H9 (cell line): ENCODE measurements around the gene CSNK1G1. TPM values are rescaled to one million over a fixed set of nuclear protein-coding genes. Genes with fewer than 3 reads are reported as not detected.
A peak's percentile ranks its signal among the peaks of the same experiment; 100 is the strongest.

Experiments
- DNase-seq: peaks from one replicate; pipeline ENCODE4 v3.0.0-alpha.2; 2017
- H2AFZ ChIP-seq: one replicate; pipeline ENCODE4 v1.6.1; 2013; ENCODE audit warnings: mild to moderate bottlenecking, low read length, control low read depth, moderate library complexity
- H2AK5ac ChIP-seq: 2 replicates; pipeline ENCODE4 v1.6.1; 2013; ENCODE audit warnings: low read length, control low read depth, mixed read lengths; ENCODE audit not compliant: insufficient read length
- H2BK120ac ChIP-seq: one replicate; pipeline ENCODE4 v1.6.1; 2013; ENCODE audit warnings: low read depth, mild to moderate bottlenecking, low read length, control low read depth, inconsistent platforms; ENCODE audit not compliant: poor library complexity, severe bottlenecking
- H2BK12ac ChIP-seq: 2 replicates; pipeline ENCODE4 v1.6.1; 2013; ENCODE audit warnings: low read length, control low read depth, mixed read lengths, low read depth; ENCODE audit not compliant: insufficient read length
- H2BK15ac ChIP-seq: 2 replicates; pipeline ENCODE4 v1.6.1; 2013; ENCODE audit warnings: low read depth, low read length, control low read depth
- H2BK20ac ChIP-seq: one replicate; pipeline ENCODE4 v1.6.1; 2013; ENCODE audit warnings: low read depth, mild to moderate bottlenecking, low read length, control low read depth, inconsistent platforms; ENCODE audit not compliant: poor library complexity, severe bottlenecking
- H2BK5ac ChIP-seq: 2 replicates; pipeline ENCODE4 v1.6.1; 2013; ENCODE audit warnings: low read length, control low read depth, mixed read lengths; ENCODE audit not compliant: insufficient read length
- H3K14ac ChIP-seq: 2 replicates; pipeline ENCODE4 v1.6.1; 2013; ENCODE audit warnings: low read length, control low read depth; ENCODE audit not compliant: insufficient read depth
- H3K18ac ChIP-seq: 2 replicates; pipeline ENCODE4 v1.6.1; 2013; ENCODE audit warnings: low read depth, mild to moderate bottlenecking, mixed read lengths, low read length, control low read depth; ENCODE audit not compliant: insufficient read length
- H3K23ac ChIP-seq: 2 replicates; pipeline ENCODE4 v1.6.1; 2013; ENCODE audit warnings: low read length, control low read depth, mixed read lengths, low read depth; ENCODE audit not compliant: insufficient read length
- H3K23me2 ChIP-seq: 2 replicates; pipeline ENCODE4 v1.6.1; 2013; ENCODE audit warnings: low read depth, mild to moderate bottlenecking, mixed read lengths, low read length, control low read depth; ENCODE audit not compliant: insufficient read length, poor library complexity, severe bottlenecking
- H3K27ac ChIP-seq: 2 replicates; pipeline ENCODE4 v1.5.1; 2013; ENCODE audit warnings: low read length, control low read depth, mixed read lengths, low read depth; ENCODE audit not compliant: insufficient read length
- H3K27me3 ChIP-seq: 2 replicates; pipeline ENCODE4 v1.6.1; 2013; ENCODE audit warnings: low read length, control low read depth, inconsistent platforms; ENCODE audit not compliant: insufficient read depth
- H3K4ac ChIP-seq: 2 replicates; pipeline ENCODE4 v1.6.1; 2013; ENCODE audit warnings: low read depth, mild to moderate bottlenecking, control low read depth, inconsistent platforms, low read length, moderate library complexity
- H3K4me1 ChIP-seq: 2 replicates; pipeline ENCODE4 v1.6.1; 2013; ENCODE audit warnings: low read length, control low read depth, inconsistent platforms; ENCODE audit not compliant: insufficient read depth
- H3K4me2 ChIP-seq: 2 replicates; pipeline ENCODE4 v1.6.1; 2013; ENCODE audit warnings: low read length, control low read depth, mixed read lengths; ENCODE audit not compliant: insufficient read length, insufficient read depth
- H3K56ac ChIP-seq: 2 replicates; pipeline ENCODE4 v1.6.1; 2013; ENCODE audit warnings: low read depth, mild to moderate bottlenecking, mixed read lengths, low read length, control low read depth; ENCODE audit not compliant: insufficient read length
- H3K79me1 ChIP-seq: 2 replicates; pipeline ENCODE4 v1.6.1; 2013; ENCODE audit warnings: low read depth, mild to moderate bottlenecking, moderate library complexity, low read length, control low read depth, inconsistent platforms; ENCODE audit not compliant: insufficient read depth, poor library complexity, severe bottlenecking
- H3K79me2 ChIP-seq: 2 replicates; pipeline ENCODE4 v1.6.1; 2013; ENCODE audit warnings: low read length, control low read depth, inconsistent platforms; ENCODE audit not compliant: insufficient read depth
- H3K9ac ChIP-seq: 2 replicates; pipeline ENCODE4 v1.6.1; 2013; ENCODE audit warnings: low read length, control low read depth, mixed read lengths; ENCODE audit not compliant: insufficient read length; ENCODE audit errors: extremely low read depth
- H3K9me3 ChIP-seq: one replicate; pipeline ENCODE4 v1.6.1; 2013; ENCODE audit warnings: low read depth, low read length, inconsistent platforms; ENCODE audit not compliant: control insufficient read depth
- H3T11ph ChIP-seq: one replicate; pipeline ENCODE4 v1.6.1; 2013; ENCODE audit warnings: mild to moderate bottlenecking, low read length, control low read depth, inconsistent platforms
- H4K20me1 ChIP-seq: one replicate; pipeline ENCODE4 v1.6.1; 2013; ENCODE audit not compliant: control insufficient read depth, insufficient read length, insufficient read depth
- H4K5ac ChIP-seq: 2 replicates; pipeline ENCODE4 v1.6.1; 2013; ENCODE audit warnings: low read depth, mild to moderate bottlenecking, mixed read lengths, low read length, control low read depth; ENCODE audit not compliant: insufficient read length
- H4K8ac ChIP-seq: replicated peaks from 2 replicates; pipeline ENCODE4 v1.6.1; 2013; ENCODE audit warnings: low read length, control low read depth, mixed read lengths, low read depth; ENCODE audit not compliant: insufficient read length
- H4K91ac ChIP-seq: 2 replicates; pipeline ENCODE4 v1.6.1; 2013; ENCODE audit warnings: low read depth, mild to moderate bottlenecking, moderate library complexity, mixed read lengths, low read length, control low read depth; ENCODE audit not compliant: insufficient read length
- H3K27ac Mint-ChIP-seq, 3 experiments: 2 replicates in 2 of 3; 3 replicates in 1 of 3; pipeline ENCODE4 v1.8.0; 2020 to 2021; ENCODE audit warnings: mixed read lengths in 3 of 3, mild to moderate bottlenecking in 1 of 3, moderate library complexity in 1 of 3
- H3K27me3 Mint-ChIP-seq: 2 replicates; pipeline ENCODE4 v1.8.0; 2021; ENCODE audit warnings: low read depth, mild to moderate bottlenecking, moderate library complexity, mixed read lengths
- H3K36me3 Mint-ChIP-seq, 3 experiments: 2 replicates in 2 of 3; 3 replicates in 1 of 3; pipeline ENCODE4 v1.8.0; 2020 to 2021; ENCODE audit warnings: low read depth in 3 of 3, mixed read lengths in 3 of 3; ENCODE audit not compliant: insufficient read depth in 1 of 3
- H3K4me1 Mint-ChIP-seq, 2 experiments: 2 replicates each; pipeline ENCODE4 v1.8.0; 2020; ENCODE audit warnings: mixed read lengths in 2 of 2
- H3K4me3 Mint-ChIP-seq, 2 experiments: 2 replicates in 1 of 2; 3 replicates in 1 of 2; pipeline ENCODE4 v1.8.0; 2020 to 2021; ENCODE audit warnings: mild to moderate bottlenecking in 2 of 2, mixed read lengths in 2 of 2, moderate library complexity in 1 of 2
- H3K9me3 Mint-ChIP-seq, 2 experiments: 2 replicates in 1 of 2; 3 replicates in 1 of 2; pipeline ENCODE4 v1.8.0; 2020; ENCODE audit warnings: mild to moderate bottlenecking in 2 of 2, mixed read lengths in 2 of 2, moderate library complexity in 1 of 2
- WGBS: extraction: QIAGEN DNeasy Blood & Tissue Kit; methylation state at CpG from one replicate; pipeline ENCODE4 v1.1.7; 2013; ENCODE audit warnings: missing lambda C conversion rate, low lambda C conversion rate, mixed read lengths; ENCODE audit not compliant: insufficient read length; ENCODE audit errors: extremely low coverage; 5-methylcytosine and 5-hydroxymethylcytosine counted together
- total RNA-seq: library from RNA; stranded (reverse); gene quantifications from 2 replicates; pipeline ENCODE4 v1.2.1, GENCODE V29; 2021
- TF ChIP-seq, protein P1 (sequence below): fragments of 200-600 bp; sonication (generic); conservative IDR thresholded peaks from 3 replicates; pipeline ENCODE4 v1.8.0; 2021; ENCODE audit warnings: antibody characterized with exemption, mild to moderate bottlenecking

CSNK1G1 gene
- total RNA-seq, 1 experiment from 2014 or later = 17.1 TPM

DNA sequence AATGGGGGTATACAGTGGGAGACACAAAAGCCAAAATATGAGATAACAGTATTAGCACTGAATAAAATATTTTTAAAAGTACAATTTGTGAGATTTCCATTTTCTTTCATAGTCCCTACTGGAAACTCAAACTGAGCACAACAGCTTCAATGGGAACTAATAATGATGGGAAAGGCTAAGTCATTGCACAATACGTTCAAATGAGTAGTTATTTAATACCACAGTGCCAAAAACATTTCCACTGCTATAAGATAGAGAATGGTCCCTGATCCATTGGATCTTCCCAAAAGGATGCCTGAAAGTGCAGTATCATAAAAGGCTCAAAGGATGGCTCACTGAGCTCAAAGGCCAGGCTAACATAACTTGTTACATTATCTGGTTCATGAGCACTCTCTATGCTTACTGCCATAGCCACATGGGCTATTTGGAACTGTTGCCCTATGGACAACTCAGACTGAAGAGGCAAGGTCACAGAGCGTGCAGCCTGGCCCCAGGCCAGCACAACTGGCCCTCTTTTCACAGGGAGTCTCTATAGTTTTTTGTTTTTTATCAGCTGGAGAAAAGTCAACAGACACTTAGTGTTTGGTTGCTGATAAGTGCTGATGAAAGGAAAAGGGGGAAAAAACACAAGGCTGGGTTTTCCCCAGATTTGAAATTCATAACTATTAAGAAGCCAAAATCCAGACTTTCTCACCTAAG, 139.1 kb downstream of the CSNK1G1 start:
- Histone ChIP-seq H3K18ac (no peak overlapping the region), H3K14ac (no peak overlapping the region), H3K4me2 (no peak overlapping the region), H3T11ph (no peak overlapping the region), H3K9me3 (no peaks in the 10 kb centered on the region), H2AFZ (no peak overlapping the region), H3K79me1 (no peaks in the 10 kb centered on the region), H2AK5ac (no peak overlapping the region), H4K20me1 (no peaks in the 10 kb centered on the region), H3K9ac (no peak overlapping the region), H2BK120ac (no peak overlapping the region), H2BK5ac (no peak overlapping the region), H3K27me3 (no peaks in the 10 kb centered on the region), H3K56ac (no peak overlapping the region), H3K79me2 (no peaks in the 10 kb centered on the region), H2BK20ac (no peak overlapping the region), H4K91ac (no peak overlapping the region), H2BK12ac (no peak overlapping the region), H4K5ac (no peak overlapping the region), H3K23me2 (no peaks in the 10 kb centered on the region), H3K27ac (no peak overlapping the region), H4K8ac (no peak overlapping the region), H3K4me1 (no peaks in the 10 kb centered on the region), H3K4ac (no peak overlapping the region), H3K23ac (no peak overlapping the region), H2BK15ac (no peak overlapping the region)
- DNase-seq = no peak
- Mint-ChIP-seq H3K4me1 (no peaks in the 10 kb centered on the region), H3K27me3 (no peaks in the 10 kb centered on the region), H3K36me3 (peaks cover 0 to 20% (median 16%) of the 10 kb centered on the region in 3 experiments; a peak in 5 of 7 replicates), H3K27ac (0 out of 7 replicates have a peak overlapping the region, but pooled peaks of 1 of the 3 experiments have one; percentile 31), H3K4me3 (no peak overlapping the region), H3K9me3 (peaks cover 0 to under 1% of the 10 kb centered on the region in 2 experiments; a peak in 1 of 5 replicates)
- TF ChIP-seq, protein P1, sequence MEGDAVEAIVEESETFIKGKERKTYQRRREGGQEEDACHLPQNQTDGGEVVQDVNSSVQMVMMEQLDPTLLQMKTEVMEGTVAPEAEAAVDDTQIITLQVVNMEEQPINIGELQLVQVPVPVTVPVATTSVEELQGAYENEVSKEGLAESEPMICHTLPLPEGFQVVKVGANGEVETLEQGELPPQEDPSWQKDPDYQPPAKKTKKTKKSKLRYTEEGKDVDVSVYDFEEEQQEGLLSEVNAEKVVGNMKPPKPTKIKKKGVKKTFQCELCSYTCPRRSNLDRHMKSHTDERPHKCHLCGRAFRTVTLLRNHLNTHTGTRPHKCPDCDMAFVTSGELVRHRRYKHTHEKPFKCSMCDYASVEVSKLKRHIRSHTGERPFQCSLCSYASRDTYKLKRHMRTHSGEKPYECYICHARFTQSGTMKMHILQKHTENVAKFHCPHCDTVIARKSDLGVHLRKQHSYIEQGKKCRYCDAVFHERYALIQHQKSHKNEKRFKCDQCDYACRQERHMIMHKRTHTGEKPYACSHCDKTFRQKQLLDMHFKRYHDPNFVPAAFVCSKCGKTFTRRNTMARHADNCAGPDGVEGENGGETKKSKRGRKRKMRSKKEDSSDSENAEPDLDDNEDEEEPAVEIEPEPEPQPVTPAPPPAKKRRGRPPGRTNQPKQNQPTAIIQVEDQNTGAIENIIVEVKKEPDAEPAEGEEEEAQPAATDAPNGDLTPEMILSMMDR = no peak
- no CpG with 5 or more reads among the region's 2 CpGs for WGBS
